ENCODE data around the gene SELENOK. TPM values are rescaled to one million over a fixed set of nuclear protein-coding genes. Genes with fewer than 3 reads are reported as not detected.
A peak's percentile ranks its signal among the peaks of the same experiment; 100 is the strongest.

The SELENOK gene
- total and polyA plus RNA-seq, 2 of the 13 experiments (the other 11 are each of a cell fraction or from before 2014, with no cell fraction given), result 67.0 to 81.0 TPM

- TF ChIP-seq NR2F1 (CRISPR knock-in tag; IDR thresholded peaks at IDR 0.05) (peak in 1 of 2 experiments; percentile 49; a peak in 1 of 4 replicates), TP53 (CRISPR knock-in tag; conservative IDR thresholded peaks at IDR 0.05) (0 out of 2 replicates have a peak, but pooled peaks have one; percentile 54), PRDM10 (CRISPR knock-in tag; IDR thresholded peaks at IDR 0.05; ENCODE audit: low read depth) (peak; percentile 86), HMGXB4 (CRISPR knock-in tag; IDR thresholded peaks at IDR 0.05; ENCODE audit: borderline replicate concordance in 1 of 2, low read depth in 1 of 2) (peak in 1 of 2 experiments; percentile 42; a peak in 2 of 4 replicates), NFYC (CRISPR knock-in tag; IDR thresholded peaks at IDR 0.05) (no peak), TFE3 (CRISPR knock-in tag; IDR thresholded peaks at IDR 0.05) (peak; percentile 31; the same call in 1 of the 2 replicates), ZNF614 (CRISPR knock-in tag; IDR thresholded peaks at IDR 0.05; ENCODE audit: borderline replicate concordance) (0 out of 2 replicates have a peak, but pooled peaks have one; percentile 20), AFF4 (CRISPR knock-in tag; IDR thresholded peaks at IDR 0.05) (no peak), ZNF816 (CRISPR knock-in tag; IDR thresholded peaks at IDR 0.05; ENCODE audit: borderline replicate concordance) (no peak), ATF7 (IDR thresholded peaks at IDR 0.05) (peak; percentile 37; the same call in 1 of the 2 replicates), ATF7 (CRISPR knock-in tag; IDR thresholded peaks at IDR 0.05) (no peak; the same call in 1 of the 2 replicates), ZNF572 (CRISPR knock-in tag; IDR thresholded peaks at IDR 0.05) (peak; percentile 23; the same call in 1 of the 2 replicates), SAP130 (CRISPR knock-in tag; IDR thresholded peaks at IDR 0.05; ENCODE audit: low read depth) (peak; percentile 85), SKI (IDR thresholded peaks at IDR 0.05; ENCODE audit: partially characterized antibody) (peak; percentile 70), CREM (IDR thresholded peaks at IDR 0.05) (peak; percentile 75; the same call in 1 of the 2 replicates), CREM (CRISPR knock-in tag; IDR thresholded peaks at IDR 0.05) (no peak), SP2 (CRISPR knock-in tag; IDR thresholded peaks at IDR 0.05) (no peak), ZFX (CRISPR knock-in tag; IDR thresholded peaks at IDR 0.05; ENCODE audit: low read depth) (peak; percentile 75)
Measured at GRCh38 chr3:53842436-53843194, 49.0 kb downstream of the SELENOK start (continued).
